ENCODE data around the gene STAT1.

STAT1 gene

DNA sequence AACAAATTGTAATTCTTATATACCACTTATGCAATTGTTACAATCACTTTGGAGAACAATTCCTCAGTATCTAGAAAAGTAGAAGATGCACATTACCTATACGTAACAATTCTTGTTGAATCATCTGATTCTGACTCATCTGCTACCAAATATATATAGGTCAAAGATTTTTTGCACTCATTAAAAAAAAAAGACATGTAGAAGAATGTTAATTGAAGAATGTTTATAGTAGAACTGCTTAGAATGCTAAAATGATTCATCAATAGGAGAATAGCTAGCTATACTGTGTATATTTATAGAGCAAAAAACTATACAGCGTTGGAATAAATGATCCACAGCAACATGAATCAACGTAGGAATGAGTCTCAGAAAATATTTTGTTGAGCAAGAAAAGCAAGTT, 29.5 kb upstream of the STAT1 start:
- TF ChIP-seq, protein P1, sequence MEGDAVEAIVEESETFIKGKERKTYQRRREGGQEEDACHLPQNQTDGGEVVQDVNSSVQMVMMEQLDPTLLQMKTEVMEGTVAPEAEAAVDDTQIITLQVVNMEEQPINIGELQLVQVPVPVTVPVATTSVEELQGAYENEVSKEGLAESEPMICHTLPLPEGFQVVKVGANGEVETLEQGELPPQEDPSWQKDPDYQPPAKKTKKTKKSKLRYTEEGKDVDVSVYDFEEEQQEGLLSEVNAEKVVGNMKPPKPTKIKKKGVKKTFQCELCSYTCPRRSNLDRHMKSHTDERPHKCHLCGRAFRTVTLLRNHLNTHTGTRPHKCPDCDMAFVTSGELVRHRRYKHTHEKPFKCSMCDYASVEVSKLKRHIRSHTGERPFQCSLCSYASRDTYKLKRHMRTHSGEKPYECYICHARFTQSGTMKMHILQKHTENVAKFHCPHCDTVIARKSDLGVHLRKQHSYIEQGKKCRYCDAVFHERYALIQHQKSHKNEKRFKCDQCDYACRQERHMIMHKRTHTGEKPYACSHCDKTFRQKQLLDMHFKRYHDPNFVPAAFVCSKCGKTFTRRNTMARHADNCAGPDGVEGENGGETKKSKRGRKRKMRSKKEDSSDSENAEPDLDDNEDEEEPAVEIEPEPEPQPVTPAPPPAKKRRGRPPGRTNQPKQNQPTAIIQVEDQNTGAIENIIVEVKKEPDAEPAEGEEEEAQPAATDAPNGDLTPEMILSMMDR (IDR thresholded peaks at IDR 0.05; ENCODE audit: low read depth, low read length, missing control alignments), result no peak
- DNase-seq (ENCODE audit: extremely low read depth, low read depth), result no peak
- no peak overlapping the region for H3K4me3 ChIP-seq (replicated peaks; ENCODE audit: low read depth, low read length)

DNA sequence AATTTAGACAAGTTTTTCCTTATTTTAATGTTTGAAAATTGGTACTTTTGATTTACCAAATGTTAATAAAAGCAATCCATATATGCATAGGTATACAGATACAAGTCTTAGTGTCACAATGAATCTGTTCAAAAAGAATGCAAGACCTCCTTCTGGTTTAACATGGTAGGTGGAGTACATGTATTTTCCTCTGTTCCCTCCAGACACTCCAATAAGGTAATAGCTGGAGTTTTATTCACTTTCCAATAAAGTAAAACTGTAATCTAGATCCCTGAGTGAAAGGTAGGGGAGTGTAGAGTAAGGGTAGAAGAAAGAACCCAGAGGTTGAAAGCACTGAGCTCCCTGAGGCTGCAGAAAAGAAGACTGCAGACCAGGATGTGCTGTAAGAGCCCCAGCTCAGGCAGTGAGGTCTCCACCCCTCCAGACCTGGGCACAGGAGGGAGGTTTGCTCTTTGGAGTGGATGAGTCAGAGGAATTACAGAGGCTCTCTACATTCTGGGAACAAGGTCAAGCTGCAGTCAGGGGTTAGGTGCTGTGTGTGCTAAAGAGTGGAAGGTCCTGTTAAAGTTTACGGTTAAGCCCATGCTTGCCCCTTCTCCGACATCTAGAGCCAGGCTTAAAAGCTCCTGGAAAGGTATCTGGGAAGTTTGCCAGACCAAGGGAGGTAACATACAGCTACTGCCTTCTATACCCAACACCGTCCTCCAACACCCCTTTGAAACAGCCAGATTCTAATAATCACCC, 27.6 kb upstream of the STAT1 start:
- TF ChIP-seq, protein P1 (IDR thresholded peaks at IDR 0.05; ENCODE audit: low read depth, low read length, missing control alignments), result no peak
- H3K4me3 ChIP-seq (replicated peaks; ENCODE audit: low read depth, low read length), result no peak overlapping the region
- no peak for DNase-seq (ENCODE audit: extremely low read depth, low read depth)

DNA sequence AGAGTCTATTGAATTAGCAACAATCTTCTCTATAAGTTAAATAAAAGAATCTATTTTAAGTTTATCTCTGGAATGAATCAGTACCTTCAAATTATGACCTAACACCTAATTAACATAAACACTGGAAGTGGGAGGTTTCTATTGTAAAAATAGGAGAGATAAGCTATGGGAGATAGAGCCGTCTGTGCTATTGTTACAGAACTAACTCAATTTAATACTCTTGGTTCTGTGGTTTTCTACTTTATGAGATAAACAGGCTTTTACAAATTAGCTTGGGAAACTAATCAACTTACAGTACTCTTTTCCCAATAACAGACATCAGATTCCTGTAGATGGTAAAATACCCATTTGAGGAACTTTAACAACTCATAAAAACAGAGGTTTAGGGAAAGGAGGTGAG, 25.6 kb upstream of the STAT1 start:
- no peak overlapping the region for H3K4me3 ChIP-seq (replicated peaks; ENCODE audit: low read depth, low read length)

DNA sequence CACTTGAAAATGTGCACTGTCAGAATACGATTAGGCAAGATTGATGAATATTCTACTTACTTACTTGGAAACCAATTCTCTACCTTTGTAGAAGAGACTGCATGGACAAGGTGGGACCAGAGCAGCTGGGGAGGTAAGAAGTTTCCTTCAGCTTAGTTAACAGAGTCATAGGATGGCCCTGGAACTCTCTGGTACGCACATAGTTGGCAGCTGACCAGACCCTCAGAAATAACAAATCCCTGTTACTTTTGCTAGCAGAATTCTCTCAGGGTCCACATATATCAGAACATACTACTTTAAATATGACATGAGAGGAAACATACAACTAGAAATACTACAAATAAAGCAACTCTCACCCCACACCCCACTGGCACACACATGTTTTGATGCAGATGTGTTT, 24.8 kb upstream of the STAT1 start:
- no peak for DNase-seq (ENCODE audit: extremely low read depth, low read depth)
- H3K4me3 ChIP-seq (replicated peaks; ENCODE audit: low read depth, low read length), result no peak overlapping the region
- TF ChIP-seq, protein P1 (IDR thresholded peaks at IDR 0.05; ENCODE audit: low read depth, low read length, missing control alignments), result no peak

More for the DNA sequence above, 25.6 kb upstream of the STAT1 start:
- TF ChIP-seq, protein P1 (IDR thresholded peaks at IDR 0.05; ENCODE audit: low read depth, low read length, missing control alignments), result no peak
- DNase-seq (ENCODE audit: extremely low read depth, low read depth), result no peak

DNA sequence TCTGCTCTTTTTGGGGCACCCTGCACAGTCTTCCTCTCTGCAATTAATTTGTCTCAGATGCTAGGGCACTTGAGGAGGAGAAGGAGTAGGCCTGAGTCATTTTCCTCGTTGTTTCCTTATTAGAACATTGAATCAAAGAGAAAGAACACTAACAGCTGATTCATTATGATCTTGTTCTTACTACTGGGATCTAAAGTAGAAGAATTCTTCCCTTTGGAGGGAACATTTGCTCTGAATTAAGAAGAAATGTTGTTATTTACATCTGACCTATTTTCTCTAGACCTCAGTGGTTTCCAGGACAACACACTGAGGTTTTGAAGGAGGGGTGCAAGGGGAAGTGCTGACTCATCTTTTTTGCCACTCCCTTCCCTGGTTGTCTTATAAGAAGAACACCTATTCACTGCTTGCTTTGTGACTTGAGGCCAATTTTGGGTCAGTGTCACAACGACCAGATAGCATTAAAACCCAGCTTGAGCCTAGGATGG, 24.3 kb upstream of the STAT1 start:
- peak; percentile 82 for DNase-seq (ENCODE audit: extremely low read depth, low read depth)
- H3K4me3 ChIP-seq (replicated peaks; ENCODE audit: low read depth, low read length), result no peak overlapping the region
- TF ChIP-seq, protein P1 (IDR thresholded peaks at IDR 0.05; ENCODE audit: low read depth, low read length, missing control alignments), result no peak

DNA sequence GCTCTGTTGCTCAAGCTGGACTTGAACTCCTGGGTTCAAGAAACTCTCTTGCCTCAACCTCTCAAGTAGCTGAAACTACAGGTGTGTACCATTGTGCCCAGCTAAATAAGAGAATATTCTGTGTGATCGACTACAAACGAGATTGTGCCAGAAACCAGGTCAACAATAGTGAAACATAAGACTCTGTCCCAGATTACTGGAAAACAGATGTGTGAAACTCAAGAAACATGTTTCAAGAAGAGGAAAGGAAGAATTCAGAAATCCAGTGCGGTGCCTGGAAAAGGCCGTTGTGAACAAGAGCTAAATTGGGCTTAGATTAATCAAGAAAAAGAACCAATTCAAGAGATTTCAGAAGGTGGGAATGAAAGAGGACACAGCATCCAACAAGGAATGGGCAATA, 23.4 kb upstream of the STAT1 start:
- no peak for DNase-seq (ENCODE audit: extremely low read depth, low read depth)
- TF ChIP-seq, protein P1 (IDR thresholded peaks at IDR 0.05; ENCODE audit: low read depth, low read length, missing control alignments), result no peak
- H3K4me3 ChIP-seq (replicated peaks; ENCODE audit: low read depth, low read length), result no peak overlapping the region

Data from HFF-Myc (cell line).